ENCODE data around the gene ATM. TPM values are rescaled to one million over a fixed set of nuclear protein-coding genes. Genes with fewer than 3 reads are reported as not detected.
A peak's percentile ranks its signal among the peaks of the same experiment; 100 is the strongest.

Gene ATM
- total and polyA plus RNA-seq, 3 experiments from 2014 or later: 76.0 to 87.1 (median 77.1) TPM

DNA sequence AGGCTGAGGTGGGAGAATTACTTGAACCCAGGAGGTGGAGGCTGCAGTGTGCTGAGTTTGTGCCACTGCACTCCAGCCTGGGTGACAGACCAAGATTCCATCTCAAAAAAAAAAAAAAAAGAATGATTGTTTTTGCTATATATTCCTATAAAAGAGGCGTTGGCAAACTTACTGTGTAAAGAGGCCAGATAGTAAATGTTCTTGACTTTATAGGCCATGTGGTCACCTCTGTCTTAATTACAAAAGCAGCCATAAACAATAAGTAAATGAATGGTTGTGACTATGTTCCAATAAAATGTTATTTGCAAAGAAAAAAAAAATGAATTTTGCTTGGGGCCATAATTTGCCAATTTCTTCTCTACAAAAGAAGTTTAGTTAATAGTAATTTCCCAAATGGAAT lies 12.3 kb downstream of the ATM start:
- Mint-ChIP-seq H3K27me3 (no peaks in the 10 kb centered on the region), H3K36me3 (peaks cover 22 to 68% (median 29%) of the 10 kb centered on the region in 3 donors), H3K27ac (peak overlapping the region in 6 of 8 donors; percentile 78 to 98 (median 96)), H3K9me3 (no peaks in the 10 kb centered on the region), H3K4me1 (peaks cover 69 to 95% (median 88%) of the 10 kb centered on the region in 3 donors), H3K4me3 (peak overlapping the region in 4 of 7 donors; percentile 72 to 79 (median 76))
- POLR2A ChIA-PET: interaction anchor here (7.3 kb wide), 1 partner anchor 11 kb away, joined by 163 read pairs; the partner anchor contains the start of genes ATM and NPAT
- Histone ChIP-seq H3K36me3 (ENCODE audit: insufficient read depth, low read length) (peaks cover 22% of the 10 kb centered on the region), H3K27me3 (ENCODE audit: insufficient read depth, low read length, poor library complexity, severe bottlenecking) (no peaks in the 10 kb centered on the region), H3K4me3 (ENCODE audit: low read length) (peak overlapping the region; percentile 26), H3K27ac (ENCODE audit: low read depth, low read length) (no peak overlapping the region), H3K9me3 (ENCODE audit: low read length) (no peaks in the 10 kb centered on the region), H3K4me1 (ENCODE audit: insufficient read depth, low read length) (peaks cover 96% of the 10 kb centered on the region)
- CTCF ChIA-PET: interaction anchor here (12.9 kb wide), 1 partner anchor 11 kb away, joined by 160 read pairs; the partner anchor contains the start of genes ATM and NPAT
- DNase-seq: no peak

GRCh38 chr11:108235633-108236032 lies 12.8 kb downstream of the ATM start:
- H3K4me1 Mint-ChIP-seq: peaks cover 70 to 95% (median 88%) of the 10 kb centered on the region in 3 donors
- H3K9me3 Mint-ChIP-seq: no peaks in the 10 kb centered on the region
- H3K36me3 Mint-ChIP-seq: peaks cover 19 to 68% (median 28%) of the 10 kb centered on the region in 3 donors
- POLR2A ChIA-PET: interaction anchor here (7.3 kb wide), 1 partner anchor 11 kb away, joined by 163 read pairs; the partner anchor contains the start of genes ATM and NPAT
- no peaks in the 10 kb centered on the region for H3K27me3 Mint-ChIP-seq
- H3K27ac Mint-ChIP-seq: peak overlapping the region; percentile 78 to 98 (median 95)
- Histone ChIP-seq H3K4me3 (ENCODE audit: low read length) (peak overlapping the region; percentile 26), H3K9me3 (ENCODE audit: low read length) (no peaks in the 10 kb centered on the region), H3K27ac (ENCODE audit: low read depth, low read length) (peak overlapping the region; percentile 38), H3K4me1 (ENCODE audit: insufficient read depth, low read length) (peaks cover 96% of the 10 kb centered on the region), H3K27me3 (ENCODE audit: insufficient read depth, low read length, poor library complexity, severe bottlenecking) (no peaks in the 10 kb centered on the region), H3K36me3 (ENCODE audit: insufficient read depth, low read length) (peaks cover 19% of the 10 kb centered on the region)
- CTCF ChIA-PET: interaction anchor here (1.5 to 12.9 kb wide), 2 partner anchors 12 to 91 kb away, joined by 4 to 160 read pairs; partner anchors contain the start of genes ATM and NPAT
- H3K4me3 Mint-ChIP-seq: peak overlapping the region; percentile 11 to 79 (median 72)
- no peak for DNase-seq

- peak in 2 of 5 donors; percentile 48 to 53 for DNase-seq
- H3K27me3 ChIP-seq (ENCODE audit: insufficient read depth, low read length, poor library complexity, severe bottlenecking): no peaks in the 10 kb centered on the region
- H3K4me3 Mint-ChIP-seq: peak overlapping the region; percentile 28 to 79 (median 72)
- H3K9me3 Mint-ChIP-seq: no peaks in the 10 kb centered on the region
- peaks cover 73 to 95% (median 91%) of the 10 kb centered on the region in 3 donors for H3K4me1 Mint-ChIP-seq
- peaks cover 18% of the 10 kb centered on the region for H3K36me3 ChIP-seq (ENCODE audit: insufficient read depth, low read length)
- peaks cover 95% of the 10 kb centered on the region for H3K4me1 ChIP-seq (ENCODE audit: insufficient read depth, low read length)
- no peaks in the 10 kb centered on the region for H3K27me3 Mint-ChIP-seq
- H3K4me3 ChIP-seq (ENCODE audit: low read length): peak overlapping the region; percentile 57
- H3K27ac Mint-ChIP-seq: peak overlapping the region; percentile 78 to 98 (median 95)
- ChIA-PET CTCF (interaction anchor here (0.7 to 12.9 kb wide), 5 partner anchors 13 to 93 kb away, joined by 3 to 160 read pairs (median 3); partner anchors contain the start of genes ATM and NPAT), POLR2A (interaction anchor here (0.6 to 7.3 kb wide), 10 partner anchors 9 to 356 kb away, joined by 3 to 163 read pairs (median 4); partner anchors contain the start of genes ATM, EXPH5 and NPAT)
- H3K27ac ChIP-seq (ENCODE audit: low read depth, low read length): peak overlapping the region; percentile 53
- peaks cover 17 to 62% (median 25%) of the 10 kb centered on the region in 3 donors for H3K36me3 Mint-ChIP-seq
- no peaks in the 10 kb centered on the region for H3K9me3 ChIP-seq (ENCODE audit: low read length)
Observed at GRCh38 chr11:108237058-108237481, 14.2 kb downstream of the ATM start.

DNA sequence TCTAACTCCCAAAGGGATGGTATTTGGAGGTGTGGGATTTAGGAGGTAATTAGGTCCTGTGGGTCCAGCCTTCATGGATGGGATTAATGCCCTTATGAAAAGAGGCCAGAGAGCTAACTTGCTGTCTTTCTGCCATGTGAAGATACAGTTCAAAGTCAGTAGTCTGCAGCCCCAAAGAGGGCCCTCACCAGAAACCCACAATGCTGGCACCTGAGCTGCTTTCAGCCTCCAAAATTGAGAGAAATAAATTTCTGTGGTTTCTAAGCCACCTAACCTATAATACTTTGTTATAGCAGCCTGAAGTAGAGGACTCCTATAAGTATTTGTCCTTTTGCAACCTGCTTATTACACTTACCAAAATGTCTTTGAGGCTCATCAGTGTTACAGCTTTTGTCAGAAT lies 16.2 kb downstream of the ATM start:
- DNase-seq: peak in 3 of 5 donors; percentile 47 to 63 (median 62)
- ChIA-PET CTCF (interaction anchor here (0.7 to 12.9 kb wide), 3 partner anchors 15 to 230 kb away, joined by 3 to 160 read pairs (median 3); partner anchors contain the start of genes ATM, CUL5 and NPAT), POLR2A (interaction anchor here (0.8 to 7.3 kb wide), 6 partner anchors 11 to 40 kb away, joined by 3 to 163 read pairs (median 3); partner anchors contain the start of genes ATM and NPAT)
- H3K4me3 ChIP-seq (ENCODE audit: low read length): no peak overlapping the region
- H3K27me3 Mint-ChIP-seq: no peaks in the 10 kb centered on the region
- peaks cover 17 to 52% (median 21%) of the 10 kb centered on the region in 3 donors for H3K36me3 Mint-ChIP-seq
- no peaks in the 10 kb centered on the region for H3K9me3 ChIP-seq (ENCODE audit: low read length)
- H3K27ac ChIP-seq (ENCODE audit: low read depth, low read length): no peak overlapping the region
- H3K4me1 Mint-ChIP-seq: peaks cover 75 to 94% (median 92%) of the 10 kb centered on the region in 3 donors
- H3K9me3 Mint-ChIP-seq: no peaks in the 10 kb centered on the region
- H3K36me3 ChIP-seq (ENCODE audit: insufficient read depth, low read length): peaks cover 8% of the 10 kb centered on the region
- H3K4me3 Mint-ChIP-seq: peak overlapping the region; percentile 35 to 87 (median 70)
- H3K27ac Mint-ChIP-seq: peak overlapping the region; percentile 77 to 95 (median 91)
- H3K27me3 ChIP-seq (ENCODE audit: insufficient read depth, low read length, poor library complexity, severe bottlenecking): no peaks in the 10 kb centered on the region
- H3K4me1 ChIP-seq (ENCODE audit: insufficient read depth, low read length): peaks cover 94% of the 10 kb centered on the region

GRCh38 chr11:108241330-108242037 lies 18.6 kb downstream of the ATM start:
- Mint-ChIP-seq H3K4me1 (peaks cover 76 to 89% (median 88%) of the 10 kb centered on the region in 3 donors), H3K27me3 (no peaks in the 10 kb centered on the region), H3K36me3 (peaks cover 13 to 54% (median 23%) of the 10 kb centered on the region in 3 donors), H3K4me3 (peak overlapping the region in 6 of 7 donors; percentile 41 to 81 (median 60)), H3K9me3 (no peaks in the 10 kb centered on the region), H3K27ac (peak overlapping the region; percentile 74 to 98 (median 91))
- peak overlapping the region; percentile 18 for H3K4me3 ChIP-seq (ENCODE audit: low read length)
- no peaks in the 10 kb centered on the region for H3K9me3 ChIP-seq (ENCODE audit: low read length)
- H3K36me3 ChIP-seq (ENCODE audit: insufficient read depth, low read length): peaks cover 13% of the 10 kb centered on the region
- CTCF ChIA-PET: interaction anchor here (1.5 to 12.9 kb wide), 2 partner anchors 10 to 18 kb away, joined by 3 to 160 read pairs; partner anchors contain the start of genes ATM and NPAT
- peaks cover 95% of the 10 kb centered on the region for H3K4me1 ChIP-seq (ENCODE audit: insufficient read depth, low read length)
- H3K27ac ChIP-seq (ENCODE audit: low read depth, low read length): no peak overlapping the region
- POLR2A ChIA-PET: interaction anchor here (7.3 kb wide), 1 partner anchor 17 kb away, joined by 163 read pairs; the partner anchor contains the start of genes ATM and NPAT
- DNase-seq: peak in 1 of 5 donors; percentile 56
- no peaks in the 10 kb centered on the region for H3K27me3 ChIP-seq (ENCODE audit: insufficient read depth, low read length, poor library complexity, severe bottlenecking)

- H3K4me3 Mint-ChIP-seq: peak overlapping the region; percentile 7 to 68 (median 56)
- H3K36me3 ChIP-seq (ENCODE audit: insufficient read depth, low read length): peaks cover 13% of the 10 kb centered on the region
Observed at GRCh38 chr11:108242422-108242821, 19.6 kb downstream of the ATM start.

GRCh38 chr11:108246308-108246707 lies 23.4 kb downstream of the ATM start:
- peaks cover 23% of the 10 kb centered on the region for H3K36me3 ChIP-seq (ENCODE audit: insufficient read depth, low read length)
- DNase-seq: no peak
- H3K4me3 Mint-ChIP-seq: no peak overlapping the region
- ChIA-PET CTCF (interaction anchor here (1.8 kb wide), 1 partner anchor 44 kb away, joined by 3 read pairs; no protein-coding TSS in a partner anchor), POLR2A (interaction anchor here (0.7 to 2.3 kb wide), 3 partner anchors 9 to 29 kb away, joined by 5 to 14 read pairs (median 5); partner anchors contain the start of gene NPAT)
- no peaks in the 10 kb centered on the region for H3K27me3 Mint-ChIP-seq
- peaks cover 77% of the 10 kb centered on the region for H3K4me1 ChIP-seq (ENCODE audit: insufficient read depth, low read length)
- peak overlapping the region; percentile 30 to 95 (median 86) for H3K27ac Mint-ChIP-seq
- H3K9me3 Mint-ChIP-seq: no peaks in the 10 kb centered on the region
- no peak overlapping the region for H3K4me3 ChIP-seq (ENCODE audit: low read length)
- peaks cover 61 to 81% (median 78%) of the 10 kb centered on the region in 3 donors for H3K4me1 Mint-ChIP-seq
- no peaks in the 10 kb centered on the region for H3K27me3 ChIP-seq (ENCODE audit: insufficient read depth, low read length, poor library complexity, severe bottlenecking)
- no peak overlapping the region for H3K27ac ChIP-seq (ENCODE audit: low read depth, low read length)
- H3K36me3 Mint-ChIP-seq: peaks cover 23 to 72% (median 32%) of the 10 kb centered on the region in 3 donors
- no peaks in the 10 kb centered on the region for H3K9me3 ChIP-seq (ENCODE audit: low read length)

More at GRCh38 chr11:108242422-108242821, 19.6 kb downstream of the ATM start:
- Mint-ChIP-seq H3K9me3 (no peaks in the 10 kb centered on the region), H3K4me1 (peaks cover 75 to 88% (median 85%) of the 10 kb centered on the region in 3 donors), H3K36me3 (peaks cover 13 to 62% (median 26%) of the 10 kb centered on the region in 3 donors), H3K27ac (peak overlapping the region; percentile 65 to 95 (median 90)), H3K27me3 (no peaks in the 10 kb centered on the region)
- ChIA-PET CTCF (interaction anchor here (12.9 kb wide), 1 partner anchor 19 kb away, joined by 160 read pairs; the partner anchor contains the start of genes ATM and NPAT), POLR2A (interaction anchor here (1.4 to 7.3 kb wide), 2 partner anchors 18 to 20 kb away, joined by 3 to 163 read pairs; partner anchors contain the start of genes ATM and NPAT)
- H3K4me3 ChIP-seq (ENCODE audit: low read length): no peak overlapping the region
- H3K27me3 ChIP-seq (ENCODE audit: insufficient read depth, low read length, poor library complexity, severe bottlenecking): no peaks in the 10 kb centered on the region
- H3K9me3 ChIP-seq (ENCODE audit: low read length): no peaks in the 10 kb centered on the region
- H3K27ac ChIP-seq (ENCODE audit: low read depth, low read length): no peak overlapping the region
- DNase-seq: no peak
- H3K4me1 ChIP-seq (ENCODE audit: insufficient read depth, low read length): peaks cover 95% of the 10 kb centered on the region
